ENCODE measurements around the gene SPDYE5.
A peak's percentile ranks its signal among the peaks of the same experiment; 100 is the strongest.
"Not testable (repeated sequence)": the region's sequence is repeated elsewhere in the genome, so short reads cannot be mapped to it uniquely, and the experiment has no call there.

Gene SPDYE5

GRCh38 chr7:75492020-75492419 lies at the start of gene SPDYE5:
Gene SPDYE5 (plus strand): TSS chr7:75492320. CDS start chr7:75494048, 1,728 bp downstream.
- not testable (repeated sequence) for DNase-seq

GRCh38 chr7:75442465-75443111 lies 49.5 kb upstream of the SPDYE5 start:
- peak; percentile 19 for DNase-seq

GRCh38 chr7:75449946-75450345 lies 42.2 kb upstream of the SPDYE5 start:
- not testable (repeated sequence) for DNase-seq

GRCh38 chr7:75452494-75452955 lies 39.6 kb upstream of the SPDYE5 start:
- DNase-seq = not testable (repeated sequence)

- not testable (repeated sequence) for DNase-seq
Measured at GRCh38 chr7:75456403-75456802, 35.7 kb upstream of the SPDYE5 start.

GRCh38 chr7:75458034-75458433 lies 34.1 kb upstream of the SPDYE5 start:
- not testable (repeated sequence) for DNase-seq

GRCh38 chr7:75460541-75460940 lies 31.6 kb upstream of the SPDYE5 start:
- not testable (repeated sequence) for DNase-seq

- DNase-seq = not testable (repeated sequence)
Measured at GRCh38 chr7:75470166-75470565, 22.0 kb upstream of the SPDYE5 start.

- DNase-seq = not testable (repeated sequence)
Measured at GRCh38 chr7:75477457-75477856, 14.7 kb upstream of the SPDYE5 start.

GRCh38 chr7:75480313-75480712 lies 11.8 kb upstream of the SPDYE5 start:
- DNase-seq = not testable (repeated sequence)

GRCh38 chr7:75485355-75485978 lies 6.7 kb upstream of the SPDYE5 start:
- DNase-seq = not testable (repeated sequence)

- DNase-seq = peak; percentile 86
Measured at GRCh38 chr7:75485979-75486643, 6.0 kb upstream of the SPDYE5 start, which contains the start of gene POM121C. Gene POM121C (minus strand): TSS chr7:75486299. CDS start chr7:75441496, 44,803 bp downstream.

GRCh38 chr7:75509033-75509432 lies 16.9 kb downstream of the SPDYE5 start:
- not testable (repeated sequence) for DNase-seq

- not testable (repeated sequence) for DNase-seq
Measured at GRCh38 chr7:75518842-75519241, 26.7 kb downstream of the SPDYE5 start.

GRCh38 chr7:75521727-75522126 lies 29.6 kb downstream of the SPDYE5 start:
- not testable (repeated sequence) for DNase-seq

GRCh38 chr7:75527224-75527722 lies 35.2 kb downstream of the SPDYE5 start:
- DNase-seq = not testable (repeated sequence)

GRCh38 chr7:75531359-75531821 lies 39.3 kb downstream of the SPDYE5 start:
- no peak for DNase-seq

- no peak for DNase-seq
Measured at GRCh38 chr7:75532639-75533038, 40.5 kb downstream of the SPDYE5 start.

- no peak for DNase-seq
Measured at GRCh38 chr7:75533926-75534325, 41.8 kb downstream of the SPDYE5 start.

- no peak for DNase-seq
Measured at GRCh38 chr7:75534727-75535307, 42.7 kb downstream of the SPDYE5 start.

GRCh38 chr7:75536491-75536890 lies 44.4 kb downstream of the SPDYE5 start:
- no peak for DNase-seq

- DNase-seq = no peak
Measured at GRCh38 chr7:75536940-75537538, 44.9 kb downstream of the SPDYE5 start.
